SU-DHL-6 (cell line): ENCODE measurements around the gene TGFBR3L.
A peak's percentile ranks its signal among the peaks of the same experiment; 100 is the strongest.

Source experiments
- H2AFZ ChIP-seq: fragments of 200-600 bp; sonication (generic); 2 replicates; pipeline ENCODE4 v1.6.1; 2014; ENCODE audit warnings: low read depth, mild to moderate bottlenecking, moderate library complexity, mixed read lengths, antibody characterized with exemption, low read length; ENCODE audit not compliant: severe bottlenecking
- H3F3A ChIP-seq: fragments of 200-600 bp; shearing (Covaris generic); 2 replicates; pipeline ENCODE4 v1.6.0; 2016; ENCODE audit warnings: antibody characterized with exemption, mild to moderate bottlenecking; ENCODE audit not compliant: insufficient read depth
- H3K27ac ChIP-seq: fragments of 200-600 bp; sonication (generic); 2 replicates; pipeline ENCODE4 v1.5.1; 2016; ENCODE audit warnings: low read depth, mild to moderate bottlenecking, low read length, moderate library complexity, mixed read lengths
- H3K27me3 ChIP-seq: fragments of 200-600 bp; sonication (generic), shearing (Covaris generic); 2 replicates; pipeline ENCODE4 v1.6.0; 2014; ENCODE audit warnings: mild to moderate bottlenecking, low read length
- H3K36me3 ChIP-seq: fragments of 200-600 bp; sonication (generic); 2 replicates; pipeline ENCODE4 v1.6.1; 2014; ENCODE audit warnings: mild to moderate bottlenecking, low read length, mixed read lengths
- H3K4me2 ChIP-seq: fragments of 300-600, 200-600 bp; shearing (Covaris generic), sonication (generic); 2 replicates; pipeline ENCODE4 v1.6.0; 2014; ENCODE audit warnings: low read length, low read depth, mild to moderate bottlenecking; ENCODE audit not compliant: poor library complexity, severe bottlenecking
- H3K4me3 ChIP-seq: fragments of 200-600 bp; sonication (generic); 2 replicates; pipeline ENCODE4 v1.5.1; 2014; ENCODE audit warnings: antibody characterized with exemption, low read length, mild to moderate bottlenecking, mixed read lengths; ENCODE audit not compliant: insufficient read depth, poor library complexity, severe bottlenecking
- H3K79me2 ChIP-seq: fragments of 200-600 bp; sonication (generic); 2 replicates; pipeline ENCODE4 v1.6.1; 2014; ENCODE audit warnings: mild to moderate bottlenecking, low read length, moderate library complexity; ENCODE audit not compliant: insufficient read depth
- H3K9ac ChIP-seq: fragments of 200-600 bp; sonication (generic); 2 replicates; pipeline ENCODE4 v1.7.0; 2014; ENCODE audit warnings: mild to moderate bottlenecking, low read length
- H3K9me2 ChIP-seq: fragments of 200-600 bp; sonication (generic); replicated peaks from 2 replicates; pipeline ENCODE4 v1.6.1; 2014; ENCODE audit warnings: low read length; ENCODE audit not compliant: insufficient read depth
- H3K9me3 ChIP-seq: fragments of 200-600 bp; sonication (generic); 2 replicates; pipeline ENCODE4 v1.6.1; 2014; ENCODE audit warnings: low read length, mixed read lengths; ENCODE audit not compliant: insufficient read depth
- H4K20me1 ChIP-seq: fragments of 200-600 bp; sonication (generic); 2 replicates; pipeline ENCODE4 v1.6.1; 2014; ENCODE audit warnings: low read depth, mild to moderate bottlenecking, antibody characterized with exemption, low read length, moderate library complexity, mixed read lengths
- EZH2phosphoT487 ChIP-seq: fragments of 200-600 bp; sonication (generic), shearing (Covaris generic); conservative IDR thresholded peaks from 2 replicates; pipeline ENCODE4 v1.6.1; 2018; ENCODE audit warnings: mild to moderate bottlenecking, antibody characterized with exemption, low read length, moderate library complexity, mixed read lengths
- TF ChIP-seq, protein P1 (sequence below): fragments of 200-600 bp; sonication (generic); IDR thresholded peaks from one replicate; pipeline ENCODE4 v1.5.1; 2017; ENCODE audit warnings: antibody characterized with exemption, mild to moderate bottlenecking, low read length, moderate library complexity; ENCODE audit not compliant: insufficient read depth, poor library complexity, severe bottlenecking

The TGFBR3L gene

DNA sequence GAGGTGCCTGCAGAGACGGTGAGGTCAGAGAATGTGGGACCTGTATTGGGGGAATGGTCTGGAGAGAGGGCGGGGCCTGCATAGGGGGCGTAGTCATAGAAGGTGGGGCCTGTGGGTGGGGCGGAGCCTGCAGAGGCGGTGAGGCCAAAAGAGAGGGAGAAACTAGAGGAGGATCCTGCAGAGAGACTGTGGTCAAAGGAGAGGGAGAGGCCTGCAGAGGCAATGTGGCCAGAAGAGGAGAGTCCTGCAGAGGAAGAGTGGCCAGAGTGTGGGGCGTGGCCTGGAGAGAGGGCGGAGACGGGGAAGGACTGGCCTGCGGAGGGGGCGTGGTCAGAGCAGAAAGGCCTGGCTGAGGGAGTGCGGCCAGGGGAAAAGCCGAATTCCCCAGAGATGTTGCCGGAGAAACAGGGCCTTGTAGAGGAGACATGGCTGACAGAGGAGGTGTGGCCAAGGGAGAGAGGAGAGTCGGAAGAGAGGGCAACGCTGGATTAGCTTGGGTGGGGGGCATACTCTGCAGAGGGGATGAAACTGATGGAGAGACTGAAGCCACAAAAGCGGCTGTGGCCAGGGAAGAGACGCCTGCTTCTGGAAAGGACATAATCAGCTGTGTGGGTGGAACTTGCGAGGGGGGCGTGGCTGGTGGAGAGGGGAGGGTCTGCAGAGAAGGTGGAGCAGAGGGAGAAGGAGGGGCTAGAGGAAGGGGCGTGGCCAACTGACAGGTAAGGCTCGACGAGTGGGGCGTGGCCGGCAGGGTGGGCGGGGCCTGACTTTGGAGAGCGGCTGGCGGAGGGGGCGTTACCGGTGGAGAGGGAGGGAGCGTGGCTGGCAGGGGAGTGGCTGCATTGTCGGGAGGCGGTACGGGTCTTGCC is 43.0 kb upstream of the TGFBR3L start:
- Histone ChIP-seq H3K9me2 (no peaks in the 10 kb centered on the region), H3K9me3 (no peaks in the 10 kb centered on the region), H3K79me2 (no peaks in the 10 kb centered on the region), H2AFZ (no peak overlapping the region), H3K27ac (no peak overlapping the region), H3K27me3 (no peaks in the 10 kb centered on the region), H3F3A (peaks cover 11% of the 10 kb centered on the region), H3K4me2 (peak overlapping the region; percentile 16), H4K20me1 (no peaks in the 10 kb centered on the region), H3K4me3 (no peak overlapping the region), H3K9ac (no peak overlapping the region), H3K36me3 (no peaks in the 10 kb centered on the region)
- TF ChIP-seq, protein P1, sequence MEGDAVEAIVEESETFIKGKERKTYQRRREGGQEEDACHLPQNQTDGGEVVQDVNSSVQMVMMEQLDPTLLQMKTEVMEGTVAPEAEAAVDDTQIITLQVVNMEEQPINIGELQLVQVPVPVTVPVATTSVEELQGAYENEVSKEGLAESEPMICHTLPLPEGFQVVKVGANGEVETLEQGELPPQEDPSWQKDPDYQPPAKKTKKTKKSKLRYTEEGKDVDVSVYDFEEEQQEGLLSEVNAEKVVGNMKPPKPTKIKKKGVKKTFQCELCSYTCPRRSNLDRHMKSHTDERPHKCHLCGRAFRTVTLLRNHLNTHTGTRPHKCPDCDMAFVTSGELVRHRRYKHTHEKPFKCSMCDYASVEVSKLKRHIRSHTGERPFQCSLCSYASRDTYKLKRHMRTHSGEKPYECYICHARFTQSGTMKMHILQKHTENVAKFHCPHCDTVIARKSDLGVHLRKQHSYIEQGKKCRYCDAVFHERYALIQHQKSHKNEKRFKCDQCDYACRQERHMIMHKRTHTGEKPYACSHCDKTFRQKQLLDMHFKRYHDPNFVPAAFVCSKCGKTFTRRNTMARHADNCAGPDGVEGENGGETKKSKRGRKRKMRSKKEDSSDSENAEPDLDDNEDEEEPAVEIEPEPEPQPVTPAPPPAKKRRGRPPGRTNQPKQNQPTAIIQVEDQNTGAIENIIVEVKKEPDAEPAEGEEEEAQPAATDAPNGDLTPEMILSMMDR, result no peak
- TF ChIP-seq EZH2phosphoT487, result no peak

- Histone ChIP-seq H2AFZ (no peak overlapping the region), H3K27ac (no peak overlapping the region), H4K20me1 (no peaks in the 10 kb centered on the region), H3K4me2 (no peak overlapping the region), H3K9ac (no peak overlapping the region), H3K9me3 (no peaks in the 10 kb centered on the region), H3K9me2 (no peaks in the 10 kb centered on the region), H3K36me3 (no peaks in the 10 kb centered on the region), H3K79me2 (no peaks in the 10 kb centered on the region), H3K4me3 (no peak overlapping the region), H3F3A (peaks cover 11% of the 10 kb centered on the region), H3K27me3 (no peaks in the 10 kb centered on the region)
- no peak for TF ChIP-seq EZH2phosphoT487
- TF ChIP-seq, protein P1, result no peak
Observed at GRCh38 chr19:7872306-7873204, 42.1 kb upstream of the TGFBR3L start.

DNA sequence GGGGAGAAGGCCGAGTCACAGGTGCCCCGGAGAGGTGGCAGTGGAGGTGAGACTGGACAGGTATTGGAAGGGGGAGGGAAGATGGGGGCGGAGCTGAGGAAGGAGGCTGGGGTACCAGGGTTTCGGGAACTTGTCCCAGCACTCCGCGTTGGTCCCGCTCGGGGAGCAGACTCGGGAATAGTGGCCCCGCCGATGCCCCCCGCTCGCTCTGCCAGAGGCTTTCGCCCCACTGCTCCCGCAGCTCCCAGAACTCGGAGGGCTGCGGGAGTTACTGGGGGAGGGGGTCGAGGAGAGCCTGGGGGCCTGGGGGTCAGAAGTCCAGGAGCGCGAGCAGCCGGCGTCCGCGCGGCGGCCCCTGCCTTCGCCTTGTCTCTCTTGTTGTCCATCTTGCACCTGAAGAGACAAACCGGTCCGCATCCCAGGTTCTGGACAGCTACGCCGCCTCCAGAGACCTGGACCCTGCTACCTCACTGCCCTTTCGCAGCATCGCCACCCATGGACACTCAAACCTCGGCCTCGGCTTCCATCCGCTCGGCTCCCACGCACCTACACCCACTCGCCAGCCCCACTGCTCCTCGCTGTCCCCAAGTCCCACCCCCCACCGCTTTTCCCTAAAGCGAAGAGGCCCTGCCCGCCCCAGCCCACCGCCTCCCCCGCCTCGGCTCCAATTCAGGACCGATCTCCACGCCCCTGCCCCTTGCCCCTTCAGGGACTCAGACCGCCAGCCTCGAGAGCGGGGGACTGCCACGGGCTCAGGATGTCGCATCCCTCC is 41.1 kb upstream of the TGFBR3L start:
- H3K79me2 ChIP-seq, result no peaks in the 10 kb centered on the region
- no peak overlapping the region for H3K4me3 ChIP-seq
- no peak overlapping the region for H3K4me2 ChIP-seq
- no peaks in the 10 kb centered on the region for H3K9me2 ChIP-seq
- H4K20me1 ChIP-seq, result no peaks in the 10 kb centered on the region
- no peak overlapping the region for H3K27ac ChIP-seq
- no peak for TF ChIP-seq EZH2phosphoT487
- TF ChIP-seq, protein P1, result no peak
- H3K9ac ChIP-seq, result no peak overlapping the region
- peaks cover 11% of the 10 kb centered on the region for H3F3A ChIP-seq
- H3K27me3 ChIP-seq, result no peaks in the 10 kb centered on the region
- H3K9me3 ChIP-seq, result no peaks in the 10 kb centered on the region
- no peaks in the 10 kb centered on the region for H3K36me3 ChIP-seq
- no peak overlapping the region for H2AFZ ChIP-seq
